ENCODE data around the gene SEPTIN5. TPM values are rescaled to one million over a fixed set of nuclear protein-coding genes. Genes with fewer than 3 reads are reported as not detected.

SEPTIN5 gene
- total and polyA plus RNA-seq, 9 of the 15 experiments (the other 6 are each of a cell fraction or from before 2014, with no cell fraction given) = 0.03 to 195 (median 119) TPM

DNA sequence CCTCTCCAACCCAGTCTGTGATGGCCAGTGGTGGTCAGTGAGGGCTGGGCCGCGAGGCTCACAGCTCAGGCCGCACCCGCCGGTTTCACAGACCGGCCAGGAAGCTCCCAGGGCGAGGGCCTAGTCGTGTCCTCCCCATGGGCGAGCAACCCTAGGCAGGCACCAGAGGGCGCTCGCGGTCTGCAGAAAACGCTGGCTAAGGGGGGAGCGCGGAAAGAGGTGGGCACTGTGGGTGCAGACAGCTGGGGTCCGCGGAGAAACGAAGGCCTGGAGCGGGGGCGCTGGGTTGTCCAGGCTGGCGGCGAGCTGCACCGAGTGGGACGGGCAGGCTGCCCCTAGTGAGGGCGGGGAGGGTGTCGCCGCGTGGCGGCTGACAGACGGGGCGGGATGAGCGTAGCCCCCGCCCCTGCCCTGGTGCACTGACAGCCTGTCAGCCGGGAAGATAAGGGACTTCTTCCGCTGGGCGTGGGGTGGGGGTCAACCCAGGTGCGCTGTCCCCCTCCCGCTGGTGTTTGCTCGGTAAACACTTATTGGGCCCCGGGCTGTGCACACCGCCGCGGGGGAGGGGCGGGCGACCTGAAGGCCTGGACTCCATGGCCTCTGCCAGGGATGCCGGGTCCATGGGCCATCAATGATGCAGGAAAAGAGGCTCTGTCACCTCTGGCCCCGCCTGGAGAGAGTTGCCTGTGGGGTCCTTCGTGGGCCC, 16.5 kb downstream of the SEPTIN5 start (continued):
- TF ChIP-seq ZNF140 (CRISPR knock-in tag; IDR thresholded peaks at IDR 0.05) (no peak), SMARCB1 (IDR thresholded peaks at IDR 0.05; ENCODE audit: insufficient read length, low read depth) (no peak), ZNF253 (CRISPR knock-in tag; conservative IDR thresholded peaks at IDR 0.05) (no peak), ATF1 (CRISPR knock-in tag; IDR thresholded peaks at IDR 0.05) (0 out of 2 replicates have a peak, but pooled peaks have one; percentile 39), ATF1 (tag; IDR thresholded peaks at IDR 0.05) (peak; percentile 94), ZNF232 (CRISPR knock-in tag; IDR thresholded peaks at IDR 0.05) (no peak), ELF1 (tag; IDR thresholded peaks at IDR 0.05) (no peak), PCBP1 (IDR thresholded peaks at IDR 0.05; ENCODE audit: low read depth, low read length, poor library complexity, severe bottlenecking) (no peak), MXI1 (IDR thresholded peaks at IDR 0.05; ENCODE audit: low read depth, low read length) (peak; percentile 60; the same call in 1 of the 2 replicates), ZNF696 (CRISPR knock-in tag; conservative IDR thresholded peaks at IDR 0.05) (no peak), RFX5 (IDR thresholded peaks at IDR 0.05; ENCODE audit: low read depth, low read length) (no peak), ZNF133 (CRISPR knock-in tag; IDR thresholded peaks at IDR 0.05) (no peak), STAG1 (CRISPR knock-in tag; IDR thresholded peaks at IDR 0.05; ENCODE audit: borderline replicate concordance) (no peak), E2F3 (CRISPR knock-in tag; IDR thresholded peaks at IDR 0.05) (peak; percentile 91)
- TF ChIP-seq, protein P1, sequence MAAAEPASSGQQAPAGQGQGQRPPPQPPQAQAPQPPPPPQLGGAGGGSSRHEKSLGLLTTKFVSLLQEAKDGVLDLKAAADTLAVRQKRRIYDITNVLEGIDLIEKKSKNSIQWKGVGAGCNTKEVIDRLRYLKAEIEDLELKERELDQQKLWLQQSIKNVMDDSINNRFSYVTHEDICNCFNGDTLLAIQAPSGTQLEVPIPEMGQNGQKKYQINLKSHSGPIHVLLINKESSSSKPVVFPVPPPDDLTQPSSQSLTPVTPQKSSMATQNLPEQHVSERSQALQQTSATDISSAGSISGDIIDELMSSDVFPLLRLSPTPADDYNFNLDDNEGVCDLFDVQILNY (CRISPR knock-in tag; IDR thresholded peaks at IDR 0.05) = no peak
- TF ChIP-seq, protein P2, sequence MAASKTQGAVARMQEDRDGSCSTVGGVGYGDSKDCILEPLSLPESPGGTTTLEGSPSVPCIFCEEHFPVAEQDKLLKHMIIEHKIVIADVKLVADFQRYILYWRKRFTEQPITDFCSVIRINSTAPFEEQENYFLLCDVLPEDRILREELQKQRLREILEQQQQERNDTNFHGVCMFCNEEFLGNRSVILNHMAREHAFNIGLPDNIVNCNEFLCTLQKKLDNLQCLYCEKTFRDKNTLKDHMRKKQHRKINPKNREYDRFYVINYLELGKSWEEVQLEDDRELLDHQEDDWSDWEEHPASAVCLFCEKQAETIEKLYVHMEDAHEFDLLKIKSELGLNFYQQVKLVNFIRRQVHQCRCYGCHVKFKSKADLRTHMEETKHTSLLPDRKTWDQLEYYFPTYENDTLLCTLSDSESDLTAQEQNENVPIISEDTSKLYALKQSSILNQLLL (CRISPR knock-in tag; IDR thresholded peaks at IDR 0.05; ENCODE audit: borderline replicate concordance) = no peak
- TF ChIP-seq, protein P3, sequence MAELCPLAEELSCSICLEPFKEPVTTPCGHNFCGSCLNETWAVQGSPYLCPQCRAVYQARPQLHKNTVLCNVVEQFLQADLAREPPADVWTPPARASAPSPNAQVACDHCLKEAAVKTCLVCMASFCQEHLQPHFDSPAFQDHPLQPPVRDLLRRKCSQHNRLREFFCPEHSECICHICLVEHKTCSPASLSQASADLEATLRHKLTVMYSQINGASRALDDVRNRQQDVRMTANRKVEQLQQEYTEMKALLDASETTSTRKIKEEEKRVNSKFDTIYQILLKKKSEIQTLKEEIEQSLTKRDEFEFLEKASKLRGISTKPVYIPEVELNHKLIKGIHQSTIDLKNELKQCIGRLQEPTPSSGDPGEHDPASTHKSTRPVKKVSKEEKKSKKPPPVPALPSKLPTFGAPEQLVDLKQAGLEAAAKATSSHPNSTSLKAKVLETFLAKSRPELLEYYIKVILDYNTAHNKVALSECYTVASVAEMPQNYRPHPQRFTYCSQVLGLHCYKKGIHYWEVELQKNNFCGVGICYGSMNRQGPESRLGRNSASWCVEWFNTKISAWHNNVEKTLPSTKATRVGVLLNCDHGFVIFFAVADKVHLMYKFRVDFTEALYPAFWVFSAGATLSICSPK (IDR thresholded peaks at IDR 0.05; ENCODE audit: borderline replicate concordance) = no peak
- TF ChIP-seq, protein P4, sequence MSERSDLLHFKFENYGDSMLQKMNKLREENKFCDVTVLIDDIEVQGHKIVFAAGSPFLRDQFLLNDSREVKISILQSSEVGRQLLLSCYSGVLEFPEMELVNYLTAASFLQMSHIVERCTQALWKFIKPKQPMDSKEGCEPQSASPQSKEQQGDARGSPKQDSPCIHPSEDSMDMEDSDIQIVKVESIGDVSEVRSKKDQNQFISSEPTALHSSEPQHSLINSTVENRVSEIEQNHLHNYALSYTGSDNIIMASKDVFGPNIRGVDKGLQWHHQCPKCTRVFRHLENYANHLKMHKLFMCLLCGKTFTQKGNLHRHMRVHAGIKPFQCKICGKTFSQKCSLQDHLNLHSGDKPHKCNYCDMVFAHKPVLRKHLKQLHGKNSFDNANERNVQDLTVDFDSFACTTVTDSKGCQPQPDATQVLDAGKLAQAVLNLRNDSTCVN (CRISPR knock-in tag; IDR thresholded peaks at IDR 0.05) = peak; percentile 92
- TF ChIP-seq, protein P5, sequence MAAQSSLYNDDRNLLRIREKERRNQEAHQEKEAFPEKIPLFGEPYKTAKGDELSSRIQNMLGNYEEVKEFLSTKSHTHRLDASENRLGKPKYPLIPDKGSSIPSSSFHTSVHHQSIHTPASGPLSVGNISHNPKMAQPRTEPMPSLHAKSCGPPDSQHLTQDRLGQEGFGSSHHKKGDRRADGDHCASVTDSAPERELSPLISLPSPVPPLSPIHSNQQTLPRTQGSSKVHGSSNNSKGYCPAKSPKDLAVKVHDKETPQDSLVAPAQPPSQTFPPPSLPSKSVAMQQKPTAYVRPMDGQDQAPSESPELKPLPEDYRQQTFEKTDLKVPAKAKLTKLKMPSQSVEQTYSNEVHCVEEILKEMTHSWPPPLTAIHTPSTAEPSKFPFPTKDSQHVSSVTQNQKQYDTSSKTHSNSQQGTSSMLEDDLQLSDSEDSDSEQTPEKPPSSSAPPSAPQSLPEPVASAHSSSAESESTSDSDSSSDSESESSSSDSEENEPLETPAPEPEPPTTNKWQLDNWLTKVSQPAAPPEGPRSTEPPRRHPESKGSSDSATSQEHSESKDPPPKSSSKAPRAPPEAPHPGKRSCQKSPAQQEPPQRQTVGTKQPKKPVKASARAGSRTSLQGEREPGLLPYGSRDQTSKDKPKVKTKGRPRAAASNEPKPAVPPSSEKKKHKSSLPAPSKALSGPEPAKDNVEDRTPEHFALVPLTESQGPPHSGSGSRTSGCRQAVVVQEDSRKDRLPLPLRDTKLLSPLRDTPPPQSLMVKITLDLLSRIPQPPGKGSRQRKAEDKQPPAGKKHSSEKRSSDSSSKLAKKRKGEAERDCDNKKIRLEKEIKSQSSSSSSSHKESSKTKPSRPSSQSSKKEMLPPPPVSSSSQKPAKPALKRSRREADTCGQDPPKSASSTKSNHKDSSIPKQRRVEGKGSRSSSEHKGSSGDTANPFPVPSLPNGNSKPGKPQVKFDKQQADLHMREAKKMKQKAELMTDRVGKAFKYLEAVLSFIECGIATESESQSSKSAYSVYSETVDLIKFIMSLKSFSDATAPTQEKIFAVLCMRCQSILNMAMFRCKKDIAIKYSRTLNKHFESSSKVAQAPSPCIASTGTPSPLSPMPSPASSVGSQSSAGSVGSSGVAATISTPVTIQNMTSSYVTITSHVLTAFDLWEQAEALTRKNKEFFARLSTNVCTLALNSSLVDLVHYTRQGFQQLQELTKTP (IDR thresholded peaks at IDR 0.05; ENCODE audit: low read depth in 1 of 2, partially characterized antibody in 2 of 2) = peak in 1 of 2 experiments; percentile 44
